ENCODE measurements around the gene PTPRN2. TPM values are rescaled to one million over a fixed set of nuclear protein-coding genes. Genes with fewer than 3 reads are reported as not detected.
"Not testable (repeated sequence)": the region's sequence is repeated elsewhere in the genome, so short reads cannot be mapped to it uniquely, and the experiment has no call there.

PTPRN2 gene
- total RNA-seq, 1 experiment from 2014 or later, result 1.7 TPM

GRCh38 chr7:157896774-157897555 lies 690.7 kb downstream of the PTPRN2 start:
- Histone ChIP-seq H3K27me3 (ENCODE audit: low read length) (no peaks in the 10 kb centered on the region), H3K4me1 (ENCODE audit: low read length) (no peaks in the 10 kb centered on the region), H2AFZ (ENCODE audit: low read length) (no peak overlapping the region), H3K9me3 (ENCODE audit: low read length) (no peaks in the 10 kb centered on the region), H3K27ac (ENCODE audit: low read length) (no peak overlapping the region), H3K4me3 (ENCODE audit: low read length) (no peak overlapping the region), H3K36me3 (ENCODE audit: insufficient read depth, low read length) (no peaks in the 10 kb centered on the region), H3K9ac (ENCODE audit: low read length) (no peak overlapping the region), H3K9me2 (replicated peaks; ENCODE audit: insufficient read depth, low read length) (no peaks in the 10 kb centered on the region), H4K20me1 (ENCODE audit: insufficient read depth, low read depth, low read length) (no peaks in the 10 kb centered on the region; the same call in 1 of the 2 replicates), H3K4me2 (ENCODE audit: low read depth, low read length, poor library complexity, severe bottlenecking) (no peak overlapping the region), H3K79me2 (ENCODE audit: low read length) (no peaks in the 10 kb centered on the region)
- DNase-seq, result no peak

GRCh38 chr7:157896376-157896675 lies 691.3 kb downstream of the PTPRN2 start:
- H3K4me3 ChIP-seq (ENCODE audit: low read length); H3K27ac ChIP-seq (ENCODE audit: low read length); H3K4me1 ChIP-seq (ENCODE audit: low read length); DNase-seq; H3K27me3 ChIP-seq (ENCODE audit: low read length); H2AFZ ChIP-seq (ENCODE audit: low read length); H3K36me3 ChIP-seq (ENCODE audit: insufficient read depth, low read length); H4K20me1 ChIP-seq (ENCODE audit: insufficient read depth, low read depth, low read length); H3K9me2 ChIP-seq (replicated peaks; ENCODE audit: insufficient read depth, low read length); H3K9me3 ChIP-seq (ENCODE audit: low read length); H3K79me2 ChIP-seq (ENCODE audit: low read length); H3K9ac ChIP-seq (ENCODE audit: low read length); H3K4me2 ChIP-seq (ENCODE audit: low read depth, low read length, poor library complexity, severe bottlenecking): not testable (repeated sequence)

- Histone ChIP-seq H3K9me3 (ENCODE audit: low read length) (no peaks in the 10 kb centered on the region), H2AFZ (ENCODE audit: low read length) (no peak overlapping the region), H3K9ac (ENCODE audit: low read length) (no peak overlapping the region), H4K20me1 (ENCODE audit: insufficient read depth, low read depth, low read length) (no peaks in the 10 kb centered on the region; the same call in 1 of the 2 replicates), H3K36me3 (ENCODE audit: insufficient read depth, low read length) (no peaks in the 10 kb centered on the region), H3K4me2 (ENCODE audit: low read depth, low read length, poor library complexity, severe bottlenecking) (no peak overlapping the region), H3K27me3 (ENCODE audit: low read length) (no peaks in the 10 kb centered on the region), H3K4me1 (ENCODE audit: low read length) (no peaks in the 10 kb centered on the region), H3K27ac (ENCODE audit: low read length) (no peak overlapping the region), H3K79me2 (ENCODE audit: low read length) (no peaks in the 10 kb centered on the region), H3K9me2 (replicated peaks; ENCODE audit: insufficient read depth, low read length) (no peaks in the 10 kb centered on the region), H3K4me3 (ENCODE audit: low read length) (no peak overlapping the region)
- no peak for DNase-seq
Measured at GRCh38 chr7:157895520-157896375, 691.9 kb downstream of the PTPRN2 start.

- DNase-seq; H3K27ac ChIP-seq (ENCODE audit: low read length); H2AFZ ChIP-seq (ENCODE audit: low read length); H3K9me3 ChIP-seq (ENCODE audit: low read length); H3K4me3 ChIP-seq (ENCODE audit: low read length); H3K4me2 ChIP-seq (ENCODE audit: low read depth, low read length, poor library complexity, severe bottlenecking); H3K9ac ChIP-seq (ENCODE audit: low read length); H3K27me3 ChIP-seq (ENCODE audit: low read length); H3K4me1 ChIP-seq (ENCODE audit: low read length); H3K9me2 ChIP-seq (replicated peaks; ENCODE audit: insufficient read depth, low read length); H3K79me2 ChIP-seq (ENCODE audit: low read length); H4K20me1 ChIP-seq (ENCODE audit: insufficient read depth, low read depth, low read length); H3K36me3 ChIP-seq (ENCODE audit: insufficient read depth, low read length): not testable (repeated sequence)
Measured at GRCh38 chr7:157895098-157895497, 692.5 kb downstream of the PTPRN2 start.

GRCh38 chr7:157893535-157894044 lies 694.0 kb downstream of the PTPRN2 start:
- Histone ChIP-seq H3K27ac (ENCODE audit: low read length) (no peak overlapping the region), H3K4me2 (ENCODE audit: low read depth, low read length, poor library complexity, severe bottlenecking) (no peak overlapping the region), H3K27me3 (ENCODE audit: low read length) (no peaks in the 10 kb centered on the region), H3K79me2 (ENCODE audit: low read length) (no peaks in the 10 kb centered on the region), H4K20me1 (ENCODE audit: insufficient read depth, low read depth, low read length) (no peaks in the 10 kb centered on the region; the same call in 1 of the 2 replicates), H3K36me3 (ENCODE audit: insufficient read depth, low read length) (no peaks in the 10 kb centered on the region), H3K4me1 (ENCODE audit: low read length) (no peaks in the 10 kb centered on the region), H3K4me3 (ENCODE audit: low read length) (no peak overlapping the region), H3K9me3 (ENCODE audit: low read length) (no peaks in the 10 kb centered on the region), H3K9me2 (replicated peaks; ENCODE audit: insufficient read depth, low read length) (no peaks in the 10 kb centered on the region), H2AFZ (ENCODE audit: low read length) (no peak overlapping the region), H3K9ac (ENCODE audit: low read length) (no peak overlapping the region)
- no peak for DNase-seq

- Histone ChIP-seq H3K4me3 (ENCODE audit: low read length) (no peak overlapping the region), H3K9me3 (ENCODE audit: low read length) (no peaks in the 10 kb centered on the region)
Measured at GRCh38 chr7:157892751-157893523, 694.7 kb downstream of the PTPRN2 start.

GRCh38 chr7:157890921-157891401 lies 696.7 kb downstream of the PTPRN2 start:
- no peaks in the 10 kb centered on the region for H3K36me3 ChIP-seq (ENCODE audit: insufficient read depth, low read length)
- no peaks in the 10 kb centered on the region for H3K79me2 ChIP-seq (ENCODE audit: low read length)
- H3K4me1 ChIP-seq (ENCODE audit: low read length), result no peaks in the 10 kb centered on the region
- no peaks in the 10 kb centered on the region for H3K9me2 ChIP-seq (replicated peaks; ENCODE audit: insufficient read depth, low read length)
- no peak overlapping the region for H3K4me2 ChIP-seq (ENCODE audit: low read depth, low read length, poor library complexity, severe bottlenecking)
- H3K27ac ChIP-seq (ENCODE audit: low read length), result no peak overlapping the region
- H2AFZ ChIP-seq (ENCODE audit: low read length), result no peak overlapping the region
- no peaks in the 10 kb centered on the region for H3K27me3 ChIP-seq (ENCODE audit: low read length)
- H3K4me3 ChIP-seq (ENCODE audit: low read length), result no peak overlapping the region
- no peaks in the 10 kb centered on the region for H3K9me3 ChIP-seq (ENCODE audit: low read length)
- DNase-seq, result no peak
- no peak overlapping the region for H3K9ac ChIP-seq (ENCODE audit: low read length)
- no peaks in the 10 kb centered on the region; the same call in 1 of the 2 replicates for H4K20me1 ChIP-seq (ENCODE audit: insufficient read depth, low read depth, low read length)

More at GRCh38 chr7:157892751-157893523, 694.7 kb downstream of the PTPRN2 start:
- Histone ChIP-seq H3K9ac (ENCODE audit: low read length) (no peak overlapping the region), H3K27me3 (ENCODE audit: low read length) (no peaks in the 10 kb centered on the region), H2AFZ (ENCODE audit: low read length) (no peak overlapping the region), H3K36me3 (ENCODE audit: insufficient read depth, low read length) (no peaks in the 10 kb centered on the region), H3K9me2 (replicated peaks; ENCODE audit: insufficient read depth, low read length) (no peaks in the 10 kb centered on the region), H4K20me1 (ENCODE audit: insufficient read depth, low read depth, low read length) (no peaks in the 10 kb centered on the region; the same call in 1 of the 2 replicates), H3K79me2 (ENCODE audit: low read length) (no peaks in the 10 kb centered on the region), H3K4me2 (ENCODE audit: low read depth, low read length, poor library complexity, severe bottlenecking) (no peak overlapping the region), H3K27ac (ENCODE audit: low read length) (no peak overlapping the region), H3K4me1 (ENCODE audit: low read length) (no peaks in the 10 kb centered on the region)
- DNase-seq, result no peak
